HepG2 (cell line): ENCODE results near the gene LENG1. TPM values are rescaled to one million over a fixed set of nuclear protein-coding genes. Genes with fewer than 3 reads are reported as not detected.
A peak's percentile ranks its signal among the peaks of the same experiment; 100 is the strongest.

ENCODE experiments used
- ATAC-seq: fragments of 200-7000 bp; cut with Tn5 transposase; 3 replicates; pipeline ENCODE4 v1.9.1; 2020; ENCODE audit warnings: mild to moderate bottlenecking, moderate library complexity
- BruUV-seq: library from RNA; stranded (reverse); fragments of 400-500 nt; replicated peaks from 2 replicates; lab custom pipeline; 2021; lab: Mats Ljungman, UMichigan
- CTCF ChIA-PET: fragments of 300-600 bp; formaldehyde crosslinking; extraction: SDS; loops from one replicate; lab custom pipeline; 2021; ENCODE audit warnings: low total read pairs, inconsistent platforms, low intra/inter-chr PET ratio; lab: Yijun Ruan, JAX
- POLR2A ChIA-PET: fragments of 350-600 bp; sonication (Branson Sonifier 250); formaldehyde crosslinking; loops from one replicate; lab custom pipeline; 2020; ENCODE audit warnings: antibody characterized with exemption, inconsistent platforms; lab: Yijun Ruan, JAX
- DNase-seq: peaks from one replicate; pipeline ENCODE4 v3.0.0-alpha.2; 2015; ENCODE audit warnings: low spot score
- FAIRE-seq: peaks from 3 replicates; lab custom pipeline; 2011; peaks lifted over from hg19 to GRCh38; lab: Jason Lieb, UNC
- H2AFZ ChIP-seq: one replicate; pipeline ENCODE4 v1.6.1; 2011; ENCODE audit warnings: low read length, inconsistent platforms
- H3K27ac ChIP-seq: fragments of 300-600 bp; 3 replicates; pipeline ENCODE4 v1.8.0; 2011; ENCODE audit warnings: mixed run types, mild to moderate bottlenecking, mixed read lengths, low read length, inconsistent platforms; ENCODE audit not compliant: insufficient read depth; ENCODE audit errors: extremely low read length
- H3K27me3 ChIP-seq, 2 experiments: fragments of 200-600 bp in 1 of 2; 2 replicates in 1 of 2; 3 replicates in 1 of 2; pipeline versions ENCODE4 v1.6.0 to v1.8.0; 2011; ENCODE audit warnings: low read length in 2 of 2, mild to moderate bottlenecking in 2 of 2, moderate library complexity in 2 of 2, inconsistent platforms in 1 of 2; ENCODE audit not compliant: insufficient read depth in 2 of 2, control insufficient read depth in 1 of 2
- H3K36me3 ChIP-seq, 2 experiments: fragments of 200-600 bp in 1 of 2; replicated peaks in 1 of 2; 2 replicates in 1 of 2; 3 replicates in 1 of 2; pipeline versions ENCODE4 v1.5.1 to v1.8.0; 2011; ENCODE audit warnings: low read length in 2 of 2, inconsistent platforms in 1 of 2; ENCODE audit not compliant: insufficient read depth in 2 of 2, control insufficient read depth in 1 of 2
- H3K4me1 ChIP-seq: 2 replicates; pipeline ENCODE4 v1.5.1; 2012; ENCODE audit warnings: low read length, inconsistent platforms; ENCODE audit not compliant: insufficient read depth
- H3K4me2 ChIP-seq: 2 replicates; pipeline ENCODE4 v1.6.0; 2011; ENCODE audit warnings: low read depth, low read length, inconsistent platforms
- H3K4me3 ChIP-seq, 3 experiments: fragments of 200-600 bp in 1 of 3; sonication (generic), shearing (Covaris generic) in 1 of 3; replicated peaks in 1 of 3; 2 replicates each; pipeline ENCODE4 v1.5.1; 2011 to 2016; ENCODE audit warnings: low read length in 3 of 3, inconsistent platforms in 2 of 3, low read depth in 2 of 3, mild to moderate bottlenecking in 2 of 3, control low read depth in 1 of 3, mixed read lengths in 1 of 3; ENCODE audit not compliant: insufficient read depth in 1 of 3
- H3K79me2 ChIP-seq: one replicate; pipeline ENCODE4 v1.6.1; 2011; ENCODE audit warnings: low read length, inconsistent platforms; ENCODE audit not compliant: insufficient read depth
- H3K9ac ChIP-seq: 2 replicates; pipeline ENCODE4 v1.6.0; 2011; ENCODE audit warnings: mild to moderate bottlenecking, low read depth, low read length, inconsistent platforms; ENCODE audit not compliant: insufficient read depth
- H3K9me3 ChIP-seq: 2 replicates; pipeline ENCODE4 v1.5.1; 2012; ENCODE audit warnings: mild to moderate bottlenecking, low read length
- H4K20me1 ChIP-seq: 2 replicates; pipeline ENCODE4 v1.6.0; 2011; ENCODE audit warnings: inconsistent platforms, mild to moderate bottlenecking, low read length, moderate library complexity; ENCODE audit not compliant: insufficient read depth
- ARHGAP35 ChIP-seq: sonication (generic); formaldehyde crosslinking; IDR thresholded peaks from 2 replicates; pipeline ENCODE4 v1.9.0; 2022; ENCODE audit warnings: mild to moderate bottlenecking, inconsistent platforms, moderate library complexity, missing genetic modification reagents, borderline replicate concordance
- KAT2B ChIP-seq: fragments of 150-350 bp; IDR thresholded peaks from 2 replicates; pipeline ENCODE4 v1.6.1; 2014; ENCODE audit warnings: low read depth, low read length, borderline replicate concordance
- MAFK ChIP-seq, 2 experiments: IDR thresholded peaks in 1 of 2; conservative IDR thresholded peaks in 1 of 2; 2 replicates each; pipeline ENCODE4 v1.6.1; 2011; ENCODE audit warnings: improper control_type of control experiment in 2 of 2, low read length in 2 of 2
- MXD4 ChIP-seq: IDR thresholded peaks from 2 replicates; pipeline ENCODE4 v1.6.1; 2016; ENCODE audit warnings: mild to moderate bottlenecking, missing biosample characterization, missing genetic modification reagents
- NAIF1 ChIP-seq: sonication (generic); formaldehyde crosslinking; IDR thresholded peaks from 2 replicates; pipeline ENCODE4 v1.5.0; 2020; ENCODE audit warnings: mild to moderate bottlenecking, missing genetic modification reagents, borderline replicate concordance
- PCBP1 ChIP-seq: fragments of 200-400 bp; formaldehyde crosslinking; IDR thresholded peaks from 2 replicates; pipeline ENCODE4 v1.6.1; 2017; ENCODE audit warnings: mild to moderate bottlenecking, low read depth, low read length, borderline replicate concordance
- SP2 ChIP-seq: sonication (generic); formaldehyde crosslinking; IDR thresholded peaks from 2 replicates; pipeline ENCODE4 v1.5.1; 2020; ENCODE audit warnings: mild to moderate bottlenecking, missing genetic modification reagents
- SRSF1 ChIP-seq: fragments of 200-400 bp; formaldehyde crosslinking; optimal IDR thresholded peaks from 2 replicates; pipeline ENCODE3; 2017; ENCODE audit warnings: mild to moderate bottlenecking, low read depth, low read length, moderate library complexity
- ZBTB21 ChIP-seq: sonication (generic); formaldehyde crosslinking; IDR thresholded peaks from 2 replicates; pipeline ENCODE4 v1.4.0; 2020; ENCODE audit warnings: missing genetic modification reagents
- ZFAT ChIP-seq: sonication (generic); formaldehyde crosslinking; conservative IDR thresholded peaks from 2 replicates; pipeline ENCODE4 v1.8.1; 2023; ENCODE audit warnings: missing genetic modification reagents, inconsistent platforms
- ZFX ChIP-seq: sonication (generic); formaldehyde crosslinking; IDR thresholded peaks from 2 replicates; pipeline ENCODE4 v1.4.0; 2020; ENCODE audit warnings: mild to moderate bottlenecking, low read depth, missing genetic modification reagents, moderate library complexity
- ZNF605 ChIP-seq: sonication (generic); formaldehyde crosslinking; IDR thresholded peaks from 2 replicates; pipeline ENCODE4 v1.8.0; 2022; ENCODE audit warnings: mild to moderate bottlenecking, missing genetic modification reagents
- ZNF607 ChIP-seq: sonication (generic); formaldehyde crosslinking; IDR thresholded peaks from 2 replicates; pipeline ENCODE4 v1.5.1; 2020; ENCODE audit warnings: missing genetic modification reagents, mild to moderate bottlenecking, borderline replicate concordance
- ZNF615 ChIP-seq: sonication (generic); formaldehyde crosslinking; IDR thresholded peaks from 2 replicates; pipeline ENCODE4 v1.5.0; 2020; ENCODE audit warnings: mild to moderate bottlenecking, missing genetic modification reagents, borderline replicate concordance
- ZNF644 ChIP-seq: IDR thresholded peaks from 2 replicates; pipeline ENCODE4 v1.6.1; 2016; ENCODE audit warnings: low read depth
- ZNF691 ChIP-seq: sonication (generic); formaldehyde crosslinking; IDR thresholded peaks from 2 replicates; pipeline ENCODE4 v1.4.0; 2020; ENCODE audit warnings: missing genetic modification reagents, low read depth, mild to moderate bottlenecking, borderline replicate concordance
- ZNF777 ChIP-seq: sonication (generic); formaldehyde crosslinking; IDR thresholded peaks from 2 replicates; pipeline ENCODE4 v1.4.0; 2020; ENCODE audit warnings: missing genetic modification reagents
- WGBS: methylation state at CpG from one replicate; pipeline ENCODE4 v1.1.6; 2017; ENCODE audit warnings: low lambda C conversion rate; 5-methylcytosine and 5-hydroxymethylcytosine counted together
- in situ Hi-C: cut with HindIII; loops from 2 replicates; pipeline ENCODE4 v1.10.0; 2017; ENCODE audit warnings: low pct_unique_long_range_greater_than_20kb; ENCODE audit not compliant: extremely low pct_ligation_motif_present
- intact Hi-C: fragments of 100-400 bp; cut with micrococcal nuclease; formaldehyde crosslinking; loops from one replicate; pipeline ENCODE4 v1.10.0; 2022; ENCODE audit not compliant: unreplicated experiment
- polyA plus RNA-seq, 8 experiments: library from polyadenylated mRNA; depleted of rRNA in 3 of 8; stranded (reverse) in 7 of 8; unstranded in 1 of 8; fragments of >200 nt; fragmentation: Illumina TruSeq in 4 of 8; extraction: Trizol in 4 of 8; gene quantifications; 2 replicates each; pipeline versions ENCODE4 v1.2.1 to v1.2.3, GENCODE V29; 2011 to 2016; ENCODE audit warnings: low read depth in 4 of 8, missing spikeins in 1 of 8, mixed read lengths in 1 of 8; ENCODE audit not compliant: insufficient read depth in 1 of 8
- total RNA-seq, 5 experiments: library from RNA; depleted of rRNA; stranded (reverse); fragments of >200 nt; fragmentation: Illumina TruSeq; extraction: Trizol; gene quantifications; 2 replicates each; pipeline ENCODE4 v1.2.3, GENCODE V29; 2016; ENCODE audit warnings: low read depth in 1 of 5
- TF ChIP-seq, protein P1 (sequence below): sonication (generic); formaldehyde crosslinking; IDR thresholded peaks from 2 replicates; pipeline ENCODE4 v1.4.0; 2020; ENCODE audit warnings: mild to moderate bottlenecking, low read depth, missing genetic modification reagents
- TF ChIP-seq, protein P2 (sequence below): sonication (generic); formaldehyde crosslinking; IDR thresholded peaks from 2 replicates; pipeline ENCODE4 v1.5.0; 2020; ENCODE audit warnings: missing genetic modification reagents, mild to moderate bottlenecking, borderline replicate concordance
- TF ChIP-seq, protein P3 (sequence below): sonication (generic); formaldehyde crosslinking; IDR thresholded peaks from 2 replicates; pipeline ENCODE4 v1.8.0; 2022; ENCODE audit warnings: low read depth, missing genetic modification reagents

LENG1 gene
- total and polyA plus RNA-seq, 2 of the 13 experiments (the other 11 are each of a cell fraction or from before 2014, with no cell fraction given) = 1.8 to 3.8 TPM

DNA sequence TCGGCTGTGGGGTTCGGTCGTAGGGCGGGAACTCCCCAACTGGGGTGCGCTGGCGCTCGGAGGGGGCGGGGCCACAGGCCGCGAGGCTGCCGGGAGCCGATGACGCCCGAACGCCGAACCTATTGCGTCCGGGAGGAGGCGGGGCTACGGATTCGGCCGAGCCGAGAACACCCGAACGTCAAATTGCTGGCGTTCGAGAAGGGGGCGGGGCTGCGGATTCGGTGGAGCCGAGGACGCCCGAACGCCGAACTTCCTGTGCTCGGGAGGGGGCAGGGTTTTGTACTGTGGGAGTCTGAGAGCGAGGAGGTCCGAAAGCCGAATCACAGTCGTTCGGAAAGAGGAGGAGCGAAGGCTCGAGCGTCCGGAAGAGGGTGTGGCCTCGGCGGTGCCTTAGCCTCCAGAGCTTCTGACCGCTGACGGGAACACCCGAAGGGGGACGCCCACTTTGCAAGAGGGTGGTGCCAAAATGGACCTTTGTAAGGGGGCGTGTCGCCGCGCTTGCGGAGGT lies 31.0 kb upstream of the LENG1 start:
- CTCF ChIA-PET = no interaction called here
- Histone ChIP-seq H3K4me2 (peak overlapping the region; percentile 93), H4K20me1 (no peaks in the 10 kb centered on the region), H3K4me1 (peaks cover 40% of the 10 kb centered on the region), H3K27me3 (no peaks in the 10 kb centered on the region), H3K9me3 (no peaks in the 10 kb centered on the region), H3K79me2 (peaks cover 28% of the 10 kb centered on the region), H3K4me3 (peak overlapping the region; percentile 82 to 91 (median 88); a peak in 5 of 6 replicates), H3K9ac (peak overlapping the region; percentile 92), H3K27ac (peak overlapping the region; percentile 96), H2AFZ (no peak overlapping the region), H3K36me3 (peaks cover 6 to 27% of the 10 kb centered on the region in 2 experiments; a peak in 4 of 5 replicates)
- POLR2A ChIA-PET = interaction anchor here (0.6 to 4.9 kb wide), 11 partner anchors 12 to 1251 kb away, joined by 3 to 306 read pairs (median 7); partner anchors contain the start of genes CNOT3, LENG1, MYADM and PRPF31
- intact Hi-C loops (loop anchor here (2.0 to 5.0 kb wide), 2 partner anchors 20 to 42 kb away; no protein-coding TSS in a partner anchor), in situ Hi-C loops (no loop called here)
- ATAC-seq = peak; percentile 76
- DNase-seq = peak; percentile 98
- WGBS = 1% methylated on average over 18 of the region's 56 CpGs
- peak; percentile 91 for FAIRE-seq
- BruUV-seq = no TSS peak
- TF ChIP-seq ZNF607 (CRISPR knock-in tag) = 0 out of 2 replicates have a peak, but pooled peaks have one; percentile 12
- TF ChIP-seq ZNF691 (CRISPR knock-in tag) = no peak
- no peak for TF ChIP-seq ARHGAP35
- TF ChIP-seq SP2 (CRISPR knock-in tag) = peak; percentile 56; the same call in 1 of the 2 replicates
- 0 out of 2 replicates have a peak, but pooled peaks have one; percentile 54 for TF ChIP-seq PCBP1
- TF ChIP-seq MXD4 = 0 out of 2 replicates have a peak, but pooled peaks have one; percentile 9
- TF ChIP-seq ZNF615 (CRISPR knock-in tag) = no peak
- TF ChIP-seq, protein P1, sequence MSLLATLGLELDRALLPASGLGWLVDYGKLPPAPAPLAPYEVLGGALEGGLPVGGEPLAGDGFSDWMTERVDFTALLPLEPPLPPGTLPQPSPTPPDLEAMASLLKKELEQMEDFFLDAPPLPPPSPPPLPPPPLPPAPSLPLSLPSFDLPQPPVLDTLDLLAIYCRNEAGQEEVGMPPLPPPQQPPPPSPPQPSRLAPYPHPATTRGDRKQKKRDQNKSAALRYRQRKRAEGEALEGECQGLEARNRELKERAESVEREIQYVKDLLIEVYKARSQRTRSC = no peak
- no peak for TF ChIP-seq ZFAT
- TF ChIP-seq, protein P2, sequence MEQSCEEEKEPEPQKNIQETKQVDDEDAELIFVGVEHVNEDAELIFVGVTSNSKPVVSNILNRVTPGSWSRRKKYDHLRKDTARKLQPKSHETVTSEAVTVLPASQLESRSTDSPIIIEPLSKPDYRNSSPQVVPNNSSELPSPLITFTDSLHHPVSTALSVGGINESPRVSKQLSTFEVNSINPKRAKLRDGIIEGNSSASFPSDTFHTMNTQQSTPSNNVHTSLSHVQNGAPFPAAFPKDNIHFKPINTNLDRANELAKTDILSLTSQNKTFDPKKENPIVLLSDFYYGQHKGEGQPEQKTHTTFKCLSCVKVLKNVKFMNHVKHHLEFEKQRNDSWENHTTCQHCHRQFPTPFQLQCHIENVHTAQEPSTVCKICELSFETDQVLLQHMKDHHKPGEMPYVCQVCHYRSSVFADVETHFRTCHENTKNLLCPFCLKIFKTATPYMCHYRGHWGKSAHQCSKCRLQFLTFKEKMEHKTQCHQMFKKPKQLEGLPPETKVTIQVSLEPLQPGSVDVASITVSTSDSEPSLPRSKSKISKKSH (CRISPR knock-in tag) = no peak
- TF ChIP-seq ZNF605 (CRISPR knock-in tag) = peak; percentile 56; the same call in 1 of the 2 replicates
- TF ChIP-seq ZNF644 (CRISPR knock-in tag) = no peak
- TF ChIP-seq, protein P3, sequence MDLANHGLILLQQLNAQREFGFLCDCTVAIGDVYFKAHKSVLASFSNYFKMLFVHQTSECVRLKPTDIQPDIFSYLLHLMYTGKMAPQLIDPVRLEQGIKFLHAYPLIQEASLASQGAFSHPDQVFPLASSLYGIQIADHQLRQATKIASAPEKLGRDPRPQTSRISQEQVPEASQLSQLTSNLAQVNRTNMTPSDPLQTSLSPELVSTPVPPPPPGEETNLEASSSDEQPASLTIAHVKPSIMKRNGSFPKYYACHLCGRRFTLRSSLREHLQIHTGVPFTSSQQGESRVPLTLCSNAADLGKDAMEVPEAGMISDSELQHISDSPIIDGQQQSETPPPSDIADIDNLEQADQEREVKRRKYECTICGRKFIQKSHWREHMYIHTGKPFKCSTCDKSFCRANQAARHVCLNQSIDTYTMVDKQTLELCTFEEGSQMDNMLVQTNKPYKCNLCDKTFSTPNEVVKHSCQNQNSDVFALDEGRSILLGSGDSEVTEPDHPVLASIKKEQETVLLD (CRISPR knock-in tag) = peak; percentile 76; the same call in 1 of the 2 replicates
- TF ChIP-seq SRSF1 = no peak
- TF ChIP-seq NAIF1 = no peak; the same call in 1 of the 2 replicates
- TF ChIP-seq MAFK (conservative IDR thresholded peaks at IDR 0.05 in 1 of 2, IDR thresholded peaks at IDR 0.05 in 1 of 2; ENCODE audit: low read length in 2 of 2) = no peak
- TF ChIP-seq KAT2B = no peak
- no peak for TF ChIP-seq ZFX
- TF ChIP-seq ZBTB21 (CRISPR knock-in tag) = peak; percentile 63
- no peak for TF ChIP-seq ZNF777 (CRISPR knock-in tag)
